CD4-positive, alpha-beta T cell (primary cell): ENCODE data around the gene ANKRD63. TPM values are rescaled to one million over a fixed set of nuclear protein-coding genes. Genes with fewer than 3 reads are reported as not detected.

ENCODE experiments used
- ATAC-seq: fragments of 200-7000 bp; cut with Tn5 transposase; one replicate; pipeline ENCODE4 v1.10.0; 2022; ENCODE audit warnings: mild to moderate bottlenecking; ENCODE audit not compliant: poor library complexity
- CTCF ChIA-PET: fragments of 350-600 bp; sonication (Branson Sonifier 250); formaldehyde crosslinking; loops from one replicate; lab custom pipeline; 2021; ENCODE audit warnings: antibody characterized with exemption, inconsistent platforms; lab: Charles Lee
- POLR2A ChIA-PET: fragments of 350-600 bp; sonication (Branson Sonifier 250); formaldehyde crosslinking; loops from one replicate; lab custom pipeline; 2021; ENCODE audit warnings: antibody characterized with exemption, inconsistent platforms; lab: Charles Lee
- DNase-seq, 14 experiments: peaks; one replicate each; pipeline ENCODE4 v3.0.0-alpha.2; 2013 to 2020; ENCODE audit warnings: mixed read lengths in 2 of 14
- H3K27ac ChIP-seq, 2 donors: one replicate each; pipeline versions ENCODE4 v1.5.1 to v1.7.0; 2013; ENCODE audit warnings: low read length in 2 of 2, low read depth in 1 of 2, mild to moderate bottlenecking in 1 of 2
- H3K27me3 ChIP-seq, 2 experiments: 1 replicate in 1 of 2; 2 replicates in 1 of 2; pipeline versions ENCODE4 v1.6.1 to v1.7.0; 2013; ENCODE audit warnings: low read length in 2 of 2, control low read depth in 1 of 2, mild to moderate bottlenecking in 1 of 2, moderate library complexity in 1 of 2; ENCODE audit not compliant: insufficient read depth in 2 of 2, control insufficient read depth in 1 of 2
- H3K36me3 ChIP-seq: one replicate; pipeline ENCODE4 v1.6.1; 2013; ENCODE audit warnings: low read length, control low read depth; ENCODE audit not compliant: insufficient read depth
- H3K4me1 ChIP-seq: one replicate; pipeline ENCODE4 v1.6.1; 2013; ENCODE audit warnings: low read length, control low read depth; ENCODE audit not compliant: insufficient read depth
- H3K4me3 ChIP-seq: one replicate; pipeline ENCODE4 v1.5.1; 2013; ENCODE audit warnings: mild to moderate bottlenecking, low read length, moderate library complexity
- H3K9me3 ChIP-seq, 2 experiments: 1 replicate in 1 of 2; 2 replicates in 1 of 2; pipeline versions ENCODE4 v1.6.1 to v1.7.0; 2013; ENCODE audit warnings: low read length in 2 of 2, mild to moderate bottlenecking in 2 of 2, control low read depth in 1 of 2, moderate library complexity in 1 of 2; ENCODE audit not compliant: control insufficient read depth in 1 of 2, insufficient read depth in 1 of 2
- H3K27ac Mint-ChIP-seq: one replicate; pipeline ENCODE4 v1.8.0; 2020; ENCODE audit warnings: mixed read lengths
- H3K27me3 Mint-ChIP-seq: one replicate; pipeline ENCODE4 v1.8.0; 2021; ENCODE audit warnings: mixed read lengths
- H3K36me3 Mint-ChIP-seq: one replicate; pipeline ENCODE4 v1.8.0; 2021; ENCODE audit warnings: low read depth, mixed read lengths
- H3K4me1 Mint-ChIP-seq: one replicate; pipeline ENCODE4 v1.8.0; 2021; ENCODE audit warnings: low read depth, mixed read lengths
- H3K4me3 Mint-ChIP-seq: one replicate; pipeline ENCODE4 v1.8.0; 2020; ENCODE audit warnings: mild to moderate bottlenecking, mixed read lengths
- H3K9me3 Mint-ChIP-seq: one replicate; pipeline ENCODE4 v1.8.0; 2020; ENCODE audit warnings: mixed read lengths
- intact Hi-C, 2 experiments: fragments of 100-400 bp; cut with DNase I in 1 of 2; cut with micrococcal nuclease in 1 of 2; formaldehyde crosslinking; loops; one replicate each; pipeline versions ENCODE4 v1.15.1 to v1.9.0; 2023 to 2025; cut with DNase I, micrococcal nuclease
- total RNA-seq, 174 experiments: library from RNA in 2 of 174; stranded (reverse) in 2 of 174; gene quantifications; one replicate each; pipeline ENCODE4 v1.2.3 and lab custom pipeline; 2021 to 2026
- TF ChIP-seq, protein P1 (sequence below): fragments of 200-600 bp; IDR thresholded peaks from one replicate; pipeline ENCODE4 v1.8.0; 2022; ENCODE audit warnings: antibody characterized with exemption, mild to moderate bottlenecking

The ANKRD63 gene
- total RNA-seq, 2 experiments from 2014 or later, result not detected

DNA sequence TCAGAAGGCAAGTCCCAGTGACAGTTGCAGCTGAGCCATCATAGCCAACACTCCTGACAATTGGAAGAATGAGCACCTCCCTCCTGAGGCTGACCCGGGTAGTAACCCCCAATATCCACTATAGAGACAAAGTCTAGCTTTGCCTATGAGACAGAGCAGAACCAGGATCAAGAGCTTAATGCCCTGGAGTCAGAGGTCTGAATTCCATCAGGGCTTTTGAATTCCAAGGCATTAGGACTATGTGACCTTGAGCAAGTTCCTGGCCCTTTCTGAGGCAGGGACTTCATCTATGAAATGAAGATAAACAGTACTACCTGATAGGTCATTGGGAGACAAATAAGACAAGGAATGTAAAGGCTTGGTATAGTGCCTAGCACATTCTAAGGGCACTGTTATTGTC, 37.5 kb upstream of the ANKRD63 start:
- H3K4me1 Mint-ChIP-seq, result peaks cover 29% of the 10 kb centered on the region
- ATAC-seq (no peak), DNase-seq (no peak)
- Histone ChIP-seq H3K4me3 (no peak overlapping the region), H3K27ac (no peak overlapping the region), H3K36me3 (no peaks in the 10 kb centered on the region), H3K9me3 (no peaks in the 10 kb centered on the region), H3K4me1 (peaks cover 29% of the 10 kb centered on the region), H3K27me3 (no peaks in the 10 kb centered on the region)
- CTCF ChIA-PET, result interaction anchor here (0.6 to 5.1 kb wide), 9 partner anchors 9 to 41 kb away, joined by 3 to 55 read pairs (median 4); partner anchors contain the start of gene PLCB2
- intact Hi-C loops, result loop anchor here (5.0 to 10.0 kb wide), 3 partner anchors 38 to 912 kb away; partner anchors contain the start of genes ANKRD63 (in 1 of the 2), CHP1 (in 1 of the 2), EXD1 (in 1 of the 2) and FSIP1 (in 1 of the 2)
- no peaks in the 10 kb centered on the region for H3K27me3 Mint-ChIP-seq
- no peaks in the 10 kb centered on the region for H3K36me3 Mint-ChIP-seq
- H3K4me3 Mint-ChIP-seq, result no peak overlapping the region
- no peaks in the 10 kb centered on the region for H3K9me3 Mint-ChIP-seq
- TF ChIP-seq, protein P1, sequence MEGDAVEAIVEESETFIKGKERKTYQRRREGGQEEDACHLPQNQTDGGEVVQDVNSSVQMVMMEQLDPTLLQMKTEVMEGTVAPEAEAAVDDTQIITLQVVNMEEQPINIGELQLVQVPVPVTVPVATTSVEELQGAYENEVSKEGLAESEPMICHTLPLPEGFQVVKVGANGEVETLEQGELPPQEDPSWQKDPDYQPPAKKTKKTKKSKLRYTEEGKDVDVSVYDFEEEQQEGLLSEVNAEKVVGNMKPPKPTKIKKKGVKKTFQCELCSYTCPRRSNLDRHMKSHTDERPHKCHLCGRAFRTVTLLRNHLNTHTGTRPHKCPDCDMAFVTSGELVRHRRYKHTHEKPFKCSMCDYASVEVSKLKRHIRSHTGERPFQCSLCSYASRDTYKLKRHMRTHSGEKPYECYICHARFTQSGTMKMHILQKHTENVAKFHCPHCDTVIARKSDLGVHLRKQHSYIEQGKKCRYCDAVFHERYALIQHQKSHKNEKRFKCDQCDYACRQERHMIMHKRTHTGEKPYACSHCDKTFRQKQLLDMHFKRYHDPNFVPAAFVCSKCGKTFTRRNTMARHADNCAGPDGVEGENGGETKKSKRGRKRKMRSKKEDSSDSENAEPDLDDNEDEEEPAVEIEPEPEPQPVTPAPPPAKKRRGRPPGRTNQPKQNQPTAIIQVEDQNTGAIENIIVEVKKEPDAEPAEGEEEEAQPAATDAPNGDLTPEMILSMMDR, result no peak
- POLR2A ChIA-PET, result interaction anchor here (3.8 kb wide), 1 partner anchor 12 kb away, joined by 65 read pairs; the partner anchor contains the start of gene PLCB2
- H3K27ac Mint-ChIP-seq, result no peak overlapping the region

DNA sequence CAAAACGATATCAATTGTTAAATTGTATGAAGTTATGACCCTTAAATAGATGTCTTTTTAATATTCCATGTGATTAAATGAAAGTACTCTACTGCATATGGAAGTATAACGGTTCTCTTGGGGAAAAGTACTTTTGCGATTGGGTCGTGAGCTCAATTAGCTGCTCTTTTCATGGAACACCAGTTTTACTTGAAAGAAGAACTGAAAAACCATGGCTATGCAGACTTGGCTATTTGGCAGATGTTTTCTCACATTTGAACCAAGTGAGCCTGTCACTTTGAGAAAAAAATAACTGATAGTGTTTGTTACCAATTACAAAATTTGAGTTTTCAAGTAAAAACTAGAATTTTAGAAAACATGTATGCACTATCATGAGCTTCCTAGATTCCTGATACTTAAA, 34.7 kb upstream of the ANKRD63 start:
- POLR2A ChIA-PET, result interaction anchor here (0.7 to 1.3 kb wide), 2 partner anchors 9 to 10 kb away, joined by 3 to 4 read pairs; no protein-coding TSS in a partner anchor
- Histone ChIP-seq H3K4me1 (peaks cover 31% of the 10 kb centered on the region), H3K36me3 (no peaks in the 10 kb centered on the region), H3K27me3 (no peaks in the 10 kb centered on the region), H3K27ac (no peak overlapping the region), H3K9me3 (no peaks in the 10 kb centered on the region), H3K4me3 (no peak overlapping the region)
- CTCF ChIA-PET, result interaction anchor here (1.0 to 3.5 kb wide), 3 partner anchors 10 to 38 kb away, joined by 3 to 14 read pairs (median 8); partner anchors contain the start of gene PLCB2
- H3K4me1 Mint-ChIP-seq, result peaks cover 27% of the 10 kb centered on the region
- H3K27ac Mint-ChIP-seq, result no peak overlapping the region
- intact Hi-C loops, result no loop called here
- H3K9me3 Mint-ChIP-seq, result no peaks in the 10 kb centered on the region
- H3K36me3 Mint-ChIP-seq, result no peaks in the 10 kb centered on the region
- TF ChIP-seq, protein P1, result no peak
- no peak for DNase-seq
- no peak for ATAC-seq
- H3K4me3 Mint-ChIP-seq, result no peak overlapping the region
- H3K27me3 Mint-ChIP-seq, result no peaks in the 10 kb centered on the region

DNA sequence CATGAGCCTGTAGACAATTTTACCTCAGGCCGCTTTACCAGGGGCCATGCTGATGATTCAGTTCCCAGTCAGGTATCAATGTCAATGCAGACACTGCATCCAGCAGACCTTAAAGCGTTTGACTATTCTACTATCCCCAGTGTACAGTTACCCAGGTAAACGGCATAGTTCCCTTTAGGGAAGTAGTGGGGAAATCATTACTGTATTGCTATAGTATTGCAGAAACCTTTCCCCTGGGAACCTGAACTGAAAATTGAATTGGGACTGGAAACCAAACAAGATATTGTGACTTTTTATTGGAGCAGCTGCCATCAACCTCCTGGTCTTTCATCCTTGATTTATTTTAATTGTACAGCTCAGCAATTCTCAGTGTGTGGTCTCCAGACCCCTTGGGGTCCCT, 34.1 kb upstream of the ANKRD63 start:
- POLR2A ChIA-PET, result interaction anchor here (1.3 kb wide), 1 partner anchor 10 kb away, joined by 4 read pairs; no protein-coding TSS in a partner anchor
- intact Hi-C loops, result no loop called here
- Histone ChIP-seq H3K27me3 (no peaks in the 10 kb centered on the region), H3K9me3 (no peaks in the 10 kb centered on the region), H3K36me3 (no peaks in the 10 kb centered on the region), H3K4me3 (no peak overlapping the region), H3K4me1 (peaks cover 24% of the 10 kb centered on the region), H3K27ac (no peak overlapping the region)
- Mint-ChIP-seq H3K27me3 (no peaks in the 10 kb centered on the region), H3K4me3 (no peak overlapping the region), H3K9me3 (no peaks in the 10 kb centered on the region), H3K27ac (no peak overlapping the region), H3K36me3 (no peaks in the 10 kb centered on the region), H3K4me1 (peaks cover 22% of the 10 kb centered on the region)
- ATAC-seq, result no peak
- CTCF ChIA-PET, result interaction anchor here (0.9 to 3.5 kb wide), 3 partner anchors 9 to 105 kb away, joined by 3 to 14 read pairs (median 8); partner anchors contain the start of gene PLCB2
- TF ChIP-seq, protein P1, result no peak
- DNase-seq, result no peak
